H1 (cell line): Measurements from ENCODE around the gene CD47. TPM values are rescaled to one million over a fixed set of nuclear protein-coding genes. Genes with fewer than 3 reads are reported as not detected.

Experiments
- RAD21 ChIP-seq, 2 experiments: IDR thresholded peaks in 1 of 2; conservative IDR thresholded peaks in 1 of 2; 2 replicates each; pipeline ENCODE4 v1.6.1; 2011; ENCODE audit warnings: low read depth in 2 of 2, low read length in 2 of 2, improper control_type of control experiment in 1 of 2, inconsistent platforms in 1 of 2, mild to moderate bottlenecking in 1 of 2, moderate library complexity in 1 of 2
- polyA plus RNA-seq, 7 experiments: library from polyadenylated mRNA; depleted of rRNA in 3 of 7; stranded (reverse) in 5 of 7; unstranded in 2 of 7; fragments of >200 nt in 5 of 7; fragments of 200-250 nt in 2 of 7; gene quantifications; 1 replicate in 5 of 7; 2 replicates in 1 of 7; 4 replicates in 1 of 7; pipeline versions ENCODE4 v1.2.1 to v1.2.3, GENCODE V29; 2011 to 2013; ENCODE audit warnings: missing spikeins in 2 of 7, mixed read lengths in 2 of 7
- total RNA-seq: library from RNA; stranded (reverse); fragmentation: NEBNext Ultra II Directional; extraction: Animal tissue kit (Norgen Biotek cat#: 25700); gene quantifications from 2 replicates; pipeline ENCODE4 v1.2.1, GENCODE V29; 2021
- TF ChIP-seq, protein P1 (sequence below): IDR thresholded peaks from 2 replicates; pipeline ENCODE4 v1.6.1; 2011; ENCODE audit warnings: low read depth, mild to moderate bottlenecking, low read length; ENCODE audit not compliant: insufficient read depth

The CD47 gene
- total and polyA plus RNA-seq, 2 of the 8 experiments (the other 6 are each of a cell fraction or from before 2014, with no cell fraction given): 14.4 to 19.3 TPM

- TF ChIP-seq, protein P1, sequence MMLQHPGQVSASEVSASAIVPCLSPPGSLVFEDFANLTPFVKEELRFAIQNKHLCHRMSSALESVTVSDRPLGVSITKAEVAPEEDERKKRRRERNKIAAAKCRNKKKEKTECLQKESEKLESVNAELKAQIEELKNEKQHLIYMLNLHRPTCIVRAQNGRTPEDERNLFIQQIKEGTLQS: no peak
- TF ChIP-seq RAD21 (IDR thresholded peaks at IDR 0.05 in 1 of 2, conservative IDR thresholded peaks at IDR 0.05 in 1 of 2; ENCODE audit: low read depth in 2 of 2, low read length in 2 of 2): no peak
Measured at GRCh38 chr3:108096532-108097321, 5.9 kb upstream of the CD47 start (continued).
